Subcutaneous adipose tissue (tissue), 4 donors: ENCODE results near the gene EMC10. TPM values are rescaled to one million over a fixed set of nuclear protein-coding genes. Genes with fewer than 3 reads are reported as not detected.

Source experiments
- total RNA-seq, 4 donors: library from RNA; depleted of rRNA; stranded (reverse); fragments of >200 nt; gene quantifications; one replicate each; pipeline ENCODE4 v1.1.0, GENCODE V29; 2016
- TF ChIP-seq, protein P1 (sequence below): fragments of 450-650 bp; IDR thresholded peaks from one replicate; pipeline ENCODE4 v1.5.1; 2016; ENCODE audit warnings: low read depth, mild to moderate bottlenecking, control low read depth, antibody characterized with exemption, moderate library complexity

EMC10 gene
- total RNA-seq, 4 donors from 2014 or later = 10.9 to 63.4 (median 47.2) TPM

DNA sequence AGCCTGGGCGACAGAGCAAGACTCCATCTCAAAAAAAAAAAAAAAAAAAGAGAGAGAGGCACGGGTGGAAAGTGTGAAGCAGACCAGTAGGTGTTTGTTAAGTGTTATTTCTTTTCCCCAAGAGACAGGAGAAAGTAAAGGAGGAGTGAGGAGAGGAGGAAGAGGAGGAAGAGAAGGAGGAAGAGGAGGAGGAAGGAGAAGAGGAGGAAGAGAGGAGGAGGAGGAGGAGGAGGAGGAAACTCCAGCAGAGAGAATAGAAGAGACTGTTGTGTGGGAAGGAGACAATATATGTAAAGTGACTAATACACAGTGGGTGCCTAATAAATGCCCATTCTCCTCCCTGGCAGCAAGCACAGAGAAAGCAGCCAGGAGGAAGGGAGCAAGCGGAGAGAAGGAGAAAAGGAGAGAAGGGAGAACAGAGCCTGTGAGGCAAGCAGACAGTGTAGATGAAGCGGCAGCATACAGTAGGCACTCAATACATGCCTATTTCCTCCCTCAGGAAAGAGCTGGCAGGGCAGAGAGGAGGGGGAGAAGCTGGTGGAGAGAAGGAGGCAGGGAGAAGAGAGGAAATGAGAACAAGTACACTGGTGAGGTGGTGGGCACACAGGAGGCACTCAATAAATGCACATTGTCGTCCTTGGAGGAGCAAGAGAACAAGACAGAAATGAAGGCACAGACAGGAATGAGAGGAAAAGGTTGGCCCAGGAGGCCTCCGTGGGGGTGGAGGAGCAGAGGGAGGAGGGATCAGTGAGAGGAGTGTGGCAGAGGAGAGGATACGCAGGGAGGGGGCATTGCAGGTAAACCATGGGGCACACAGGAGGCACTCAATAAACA is 18.1 kb downstream of the EMC10 start:
- TF ChIP-seq, protein P1, sequence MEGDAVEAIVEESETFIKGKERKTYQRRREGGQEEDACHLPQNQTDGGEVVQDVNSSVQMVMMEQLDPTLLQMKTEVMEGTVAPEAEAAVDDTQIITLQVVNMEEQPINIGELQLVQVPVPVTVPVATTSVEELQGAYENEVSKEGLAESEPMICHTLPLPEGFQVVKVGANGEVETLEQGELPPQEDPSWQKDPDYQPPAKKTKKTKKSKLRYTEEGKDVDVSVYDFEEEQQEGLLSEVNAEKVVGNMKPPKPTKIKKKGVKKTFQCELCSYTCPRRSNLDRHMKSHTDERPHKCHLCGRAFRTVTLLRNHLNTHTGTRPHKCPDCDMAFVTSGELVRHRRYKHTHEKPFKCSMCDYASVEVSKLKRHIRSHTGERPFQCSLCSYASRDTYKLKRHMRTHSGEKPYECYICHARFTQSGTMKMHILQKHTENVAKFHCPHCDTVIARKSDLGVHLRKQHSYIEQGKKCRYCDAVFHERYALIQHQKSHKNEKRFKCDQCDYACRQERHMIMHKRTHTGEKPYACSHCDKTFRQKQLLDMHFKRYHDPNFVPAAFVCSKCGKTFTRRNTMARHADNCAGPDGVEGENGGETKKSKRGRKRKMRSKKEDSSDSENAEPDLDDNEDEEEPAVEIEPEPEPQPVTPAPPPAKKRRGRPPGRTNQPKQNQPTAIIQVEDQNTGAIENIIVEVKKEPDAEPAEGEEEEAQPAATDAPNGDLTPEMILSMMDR = no peak

- TF ChIP-seq, protein P1 = no peak
Measured at GRCh38 chr19:50495020-50495531, 18.8 kb downstream of the EMC10 start.

- TF ChIP-seq, protein P1 = no peak
Measured at GRCh38 chr19:50496189-50497021, 20.1 kb downstream of the EMC10 start.

DNA sequence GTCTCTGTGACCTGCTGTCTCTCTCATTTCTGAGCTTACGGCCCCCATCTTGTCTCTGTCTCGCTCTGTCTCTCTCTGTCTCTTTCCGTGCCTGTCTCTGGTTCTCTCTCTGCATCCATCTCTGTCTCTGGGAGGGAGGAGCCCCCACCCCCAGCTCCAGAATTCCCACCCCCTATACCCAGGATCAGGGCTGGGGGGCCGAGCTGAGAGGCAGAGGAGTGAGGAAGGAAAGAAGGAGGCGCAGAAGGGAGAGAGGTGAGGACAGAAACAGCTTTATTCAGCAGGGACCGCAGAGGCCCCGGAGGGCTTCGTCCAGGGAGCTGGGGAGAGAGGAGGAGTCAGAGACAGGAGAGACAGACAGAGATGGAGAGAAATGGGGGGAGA is 20.7 kb downstream of the EMC10 start:
- TF ChIP-seq, protein P1 = no peak

DNA sequence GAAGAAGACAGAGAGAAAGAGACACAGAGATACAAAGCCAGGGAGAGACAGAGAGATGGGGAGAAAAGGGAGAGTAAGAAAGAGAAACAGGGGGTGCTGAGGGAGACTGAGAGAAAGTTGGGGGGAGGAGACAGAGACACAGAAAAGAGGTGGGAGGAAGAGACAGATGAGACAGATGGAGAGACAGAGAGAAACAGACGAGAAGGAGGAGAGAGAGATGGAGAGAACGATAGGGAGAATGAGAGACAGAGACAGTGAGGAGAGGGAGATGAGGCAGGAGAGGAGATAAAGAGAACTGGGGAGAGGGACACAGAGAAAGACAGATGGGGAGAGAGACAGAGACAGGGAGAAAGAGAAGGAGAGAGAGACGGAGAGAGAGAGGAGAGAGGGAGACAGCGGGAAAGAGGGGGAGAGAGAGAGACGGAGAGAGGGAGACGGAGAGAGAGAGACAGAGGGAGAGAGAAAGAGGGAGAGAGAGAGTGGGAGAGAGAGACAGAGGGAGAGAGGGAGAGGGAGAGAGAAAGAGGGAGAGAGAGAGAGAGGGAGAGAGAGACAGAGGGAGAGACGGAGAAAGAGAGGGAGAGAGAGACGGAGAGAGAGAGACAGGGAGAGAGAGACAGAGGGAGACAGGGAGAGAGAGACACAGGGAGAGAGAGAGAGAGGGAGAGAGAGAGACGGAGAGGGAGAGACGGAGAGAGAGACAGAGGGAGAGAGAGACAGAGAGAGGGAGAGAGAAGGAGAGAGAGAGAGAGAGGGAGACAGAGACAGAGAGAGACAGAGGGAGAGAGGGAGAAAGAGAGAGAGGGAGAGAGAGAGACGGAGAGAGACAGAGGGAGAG is 22.1 kb downstream of the EMC10 start:
- TF ChIP-seq, protein P1 = no peak

DNA sequence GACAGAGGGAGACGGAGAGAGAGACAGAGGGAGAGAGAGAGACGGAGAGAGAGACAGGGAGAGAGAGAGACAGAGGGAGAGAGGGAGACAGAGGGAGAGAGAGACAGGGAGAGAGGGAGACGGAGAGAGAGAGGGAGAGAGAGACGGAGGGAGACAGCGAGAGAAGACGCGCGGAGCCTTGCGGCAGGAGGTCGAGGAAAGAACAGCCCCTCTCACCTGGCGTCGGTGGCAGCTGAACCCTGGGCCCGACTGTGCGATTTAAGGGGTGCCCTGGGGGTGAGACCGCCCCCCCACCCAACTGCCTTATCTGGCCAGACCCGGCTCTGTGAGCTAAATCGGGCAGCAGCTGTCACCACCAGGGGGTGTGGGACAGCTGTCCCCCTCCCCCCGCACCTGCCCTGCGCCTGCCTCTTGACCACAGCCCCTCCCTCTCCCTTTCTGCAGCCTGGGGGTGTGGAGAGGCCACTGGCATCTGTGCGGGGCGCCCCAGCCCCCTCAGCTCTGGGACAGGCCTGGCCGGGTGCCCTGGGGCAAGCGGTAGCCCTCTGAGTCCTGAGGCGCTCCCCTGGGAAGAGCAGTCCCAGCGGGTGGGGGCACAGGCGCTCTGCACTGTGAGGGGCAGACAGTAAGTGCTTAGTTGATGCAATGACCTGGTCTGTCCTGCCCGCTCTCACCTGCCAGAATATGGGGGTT is 23.9 kb downstream of the EMC10 start:
- TF ChIP-seq, protein P1 = no peak
